NCI-H345 treated with DMSO at 0.1 percent for 48 hours (cell line): Measurements from ENCODE around the gene TMEM26.
"Not testable (repeated sequence)": the region's sequence is repeated elsewhere in the genome, so short reads cannot be mapped to it uniquely, and the experiment has no call there.

Experiments
- DNase-seq: peaks from one replicate; lab custom pipeline; 2025; ENCODE audit not compliant: unreplicated experiment; lab: John Stamatoyannopoulos, UW

Gene TMEM26

DNA sequence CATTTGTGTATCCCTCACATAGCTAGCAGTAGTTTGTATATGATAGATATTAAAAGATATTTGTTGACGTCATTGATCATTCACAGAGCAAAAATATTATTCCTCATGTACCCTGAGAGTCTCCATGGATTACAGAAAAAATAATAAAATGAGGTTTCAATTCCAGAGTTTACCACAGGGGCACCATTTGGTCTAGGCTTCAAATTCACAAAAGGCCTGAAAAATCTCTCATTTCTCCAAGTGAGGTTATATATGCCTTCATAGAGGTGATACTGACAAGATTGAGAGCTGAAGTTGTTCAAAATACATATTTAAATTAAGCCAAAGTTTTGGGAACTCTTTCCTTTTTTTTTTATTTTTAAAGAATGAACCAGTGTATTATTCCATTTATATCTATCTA lies 52.7 kb downstream of the TMEM26 start:
- DNase-seq = no peak

- DNase-seq = no peak
Observed at GRCh38 chr10:61399406-61399805, 53.8 kb downstream of the TMEM26 start.

GRCh38 chr10:61398366-61399129 lies 54.6 kb downstream of the TMEM26 start:
- no peak for DNase-seq

- no peak for DNase-seq
Observed at GRCh38 chr10:61397175-61397986, 55.8 kb downstream of the TMEM26 start.

GRCh38 chr10:61391281-61391680 lies 61.9 kb downstream of the TMEM26 start:
- DNase-seq = no peak

DNA sequence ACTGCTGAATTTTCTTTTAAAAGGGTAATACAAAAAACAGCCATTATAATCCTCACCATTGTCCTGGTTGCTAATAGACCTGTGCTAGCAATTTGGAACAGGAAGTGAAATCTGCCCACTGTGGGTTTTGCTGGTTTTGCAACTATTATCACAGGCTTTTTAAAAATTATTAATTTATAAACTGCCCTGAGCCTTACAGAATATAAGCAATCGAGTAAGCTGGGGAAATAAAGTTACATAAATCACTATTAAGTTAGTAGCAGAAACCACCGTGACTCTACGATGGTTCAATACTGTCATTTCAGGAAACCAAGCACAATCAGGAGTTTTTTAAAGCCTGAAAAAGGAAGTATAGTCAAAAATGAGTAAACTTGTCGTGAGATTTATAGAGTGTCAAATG lies 62.3 kb downstream of the TMEM26 start:
- DNase-seq = no peak

DNA sequence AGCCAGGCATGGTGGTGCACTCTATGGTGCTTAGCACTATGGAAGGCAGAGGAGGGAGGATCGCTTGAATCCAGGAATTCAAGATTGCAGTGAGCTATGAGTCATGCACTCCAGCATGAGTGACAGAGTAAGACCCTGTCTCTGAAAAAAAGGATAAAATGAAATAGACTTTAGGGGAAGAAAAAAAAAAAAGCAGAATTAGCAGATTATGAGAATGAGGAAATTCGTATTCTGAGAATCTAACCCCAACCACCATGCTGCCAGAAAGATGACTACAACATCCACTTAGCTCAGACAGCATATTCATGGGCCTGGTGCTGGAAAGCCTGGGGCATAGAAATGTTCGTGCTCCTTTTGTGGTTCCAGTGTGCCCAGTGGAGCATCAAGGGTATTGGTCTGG lies 63.3 kb downstream of the TMEM26 start:
- DNase-seq = no peak

DNA sequence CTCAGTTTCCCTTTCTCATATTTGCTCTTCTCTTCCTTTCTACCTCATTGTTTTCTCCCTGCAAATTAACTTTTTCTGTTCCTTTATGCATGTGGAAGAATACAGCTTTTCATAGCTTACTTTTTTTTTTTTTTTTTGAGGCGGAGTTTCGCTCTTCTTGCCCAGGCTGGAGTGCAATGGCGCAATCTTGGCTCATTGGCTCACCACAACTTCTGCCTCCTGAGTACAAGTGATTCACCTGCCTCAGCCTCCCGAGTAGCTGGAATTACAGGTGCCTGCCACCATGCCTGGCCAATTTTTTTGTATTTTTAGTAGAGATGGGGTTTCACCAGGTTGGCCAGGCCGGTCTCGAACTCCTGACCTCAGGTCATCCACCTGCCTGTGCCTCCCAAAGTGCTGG lies 64.2 kb downstream of the TMEM26 start:
- DNase-seq = not testable (repeated sequence)

- DNase-seq = no peak
Observed at GRCh38 chr10:61385231-61386001, 67.8 kb downstream of the TMEM26 start.

DNA sequence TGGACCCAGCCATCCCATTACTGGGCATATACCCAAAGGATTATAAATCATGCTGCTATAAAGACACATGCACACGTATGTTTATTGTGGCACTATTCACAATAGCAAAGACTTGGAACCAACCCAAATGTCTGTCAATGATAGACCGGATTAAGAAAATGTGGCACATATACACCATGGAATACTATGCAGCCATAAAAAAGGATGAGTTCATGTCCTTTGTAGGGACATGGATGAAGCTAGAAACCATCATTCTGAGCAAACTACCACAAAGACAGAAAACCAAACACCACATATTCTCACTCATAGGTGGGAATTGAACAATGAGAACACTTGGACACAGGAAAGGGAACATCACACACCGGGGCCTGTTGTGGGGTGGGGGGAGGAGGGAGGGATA lies 72.0 kb downstream of the TMEM26 start:
- not testable (repeated sequence) for DNase-seq

GRCh38 chr10:61378865-61379264 lies 74.3 kb downstream of the TMEM26 start:
- no peak for DNase-seq

- no peak for DNase-seq
Observed at GRCh38 chr10:61376908-61377368, 76.2 kb downstream of the TMEM26 start.

DNA sequence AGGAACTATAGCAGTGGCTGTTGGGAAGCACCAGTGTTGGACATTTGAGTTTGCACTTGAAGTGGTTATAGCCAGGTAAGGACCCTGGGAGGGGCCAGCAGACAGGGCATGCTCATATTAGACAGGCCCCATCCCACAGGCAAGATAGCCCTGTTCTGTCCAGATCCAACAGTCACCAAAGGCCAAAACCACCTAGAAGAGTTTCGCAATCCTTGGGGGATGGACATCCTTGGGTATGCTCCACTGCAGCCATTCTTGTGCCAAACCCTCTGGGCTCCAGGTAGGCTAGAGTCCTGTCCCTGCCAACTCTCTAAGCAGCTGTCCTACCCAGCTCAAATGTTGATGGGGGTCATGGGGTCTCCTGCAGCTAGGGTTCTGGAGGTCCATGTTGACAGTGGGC lies 76.8 kb downstream of the TMEM26 start:
- no peak for DNase-seq

DNA sequence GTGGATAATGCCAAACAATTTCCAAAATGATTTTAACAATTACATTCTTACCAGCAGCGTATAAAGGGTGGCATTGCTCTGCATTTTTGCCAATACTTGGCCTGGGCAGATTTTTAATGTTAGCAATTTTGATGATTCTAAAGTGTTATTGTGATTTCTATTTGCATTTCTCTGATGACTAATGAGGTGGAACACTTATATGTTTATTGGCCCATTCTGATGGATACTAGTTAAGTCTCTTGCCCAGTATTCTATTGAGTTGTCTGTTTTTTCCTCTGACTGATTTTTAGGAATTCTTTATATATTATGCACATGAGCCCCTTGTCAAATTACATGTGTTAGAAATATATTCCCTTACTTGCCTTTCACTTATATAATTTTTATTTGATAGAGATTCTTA lies 86.8 kb downstream of the TMEM26 start:
- no peak for DNase-seq

- no peak for DNase-seq
Observed at GRCh38 chr10:61364619-61365018, 88.6 kb downstream of the TMEM26 start.

DNA sequence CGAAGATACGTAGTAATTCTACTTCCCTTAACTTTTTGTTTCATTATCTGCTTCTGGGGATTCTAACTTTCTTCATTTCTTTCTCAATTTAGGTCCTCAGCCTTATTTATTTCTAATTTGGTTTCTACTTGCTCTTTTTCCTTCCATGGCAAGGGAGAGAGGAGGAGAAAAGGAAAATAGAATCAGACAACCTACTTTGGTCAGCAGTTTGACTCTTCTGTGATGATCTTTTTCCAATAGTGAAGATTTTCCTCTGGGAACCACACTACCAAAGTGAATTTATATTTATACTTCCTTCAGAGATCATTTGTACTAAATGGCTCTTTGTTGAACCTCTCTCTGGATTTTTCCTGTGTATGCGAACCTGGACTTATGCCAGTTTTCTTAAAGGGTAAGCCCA lies 90.2 kb downstream of the TMEM26 start:
- DNase-seq = no peak

GRCh38 chr10:61359452-61359851 lies 93.7 kb downstream of the TMEM26 start:
- DNase-seq = no peak

GRCh38 chr10:61357687-61358086 lies 95.5 kb downstream of the TMEM26 start:
- no peak for DNase-seq
